ENCODE measurements around the gene ATRIP. TPM values are rescaled to one million over a fixed set of nuclear protein-coding genes. Genes with fewer than 3 reads are reported as not detected.
"Not testable (repeated sequence)": the region's sequence is repeated elsewhere in the genome, so short reads cannot be mapped to it uniquely, and the experiment has no call there.

ATRIP gene
- total and polyA plus RNA-seq, 9 donors: 3.9 to 11.4 (median 6.4) TPM

GRCh38 chr3:48477959-48478520, 31.5 kb downstream of the ATRIP start:
- Histone ChIP-seq H3K4me3 (no peak overlapping the region), H3K4me1 (ENCODE audit: insufficient read depth) (no peaks in the 10 kb centered on the region), H3K27me3 (no peaks in the 10 kb centered on the region), H3K9me3 (no peaks in the 10 kb centered on the region), H3K36me3 (no peaks in the 10 kb centered on the region), H3K27ac (no peak overlapping the region)
- intact Hi-C loops (cut with DNase I): no loop called here
- TF ChIP-seq CTCF (IDR thresholded peaks at IDR 0.05): no peak
- 80 to 85% (median 83%) methylated on average over 9 of the region's 9 CpGs for WGBS, 3 donors
- DNase-seq: no peak

DNA sequence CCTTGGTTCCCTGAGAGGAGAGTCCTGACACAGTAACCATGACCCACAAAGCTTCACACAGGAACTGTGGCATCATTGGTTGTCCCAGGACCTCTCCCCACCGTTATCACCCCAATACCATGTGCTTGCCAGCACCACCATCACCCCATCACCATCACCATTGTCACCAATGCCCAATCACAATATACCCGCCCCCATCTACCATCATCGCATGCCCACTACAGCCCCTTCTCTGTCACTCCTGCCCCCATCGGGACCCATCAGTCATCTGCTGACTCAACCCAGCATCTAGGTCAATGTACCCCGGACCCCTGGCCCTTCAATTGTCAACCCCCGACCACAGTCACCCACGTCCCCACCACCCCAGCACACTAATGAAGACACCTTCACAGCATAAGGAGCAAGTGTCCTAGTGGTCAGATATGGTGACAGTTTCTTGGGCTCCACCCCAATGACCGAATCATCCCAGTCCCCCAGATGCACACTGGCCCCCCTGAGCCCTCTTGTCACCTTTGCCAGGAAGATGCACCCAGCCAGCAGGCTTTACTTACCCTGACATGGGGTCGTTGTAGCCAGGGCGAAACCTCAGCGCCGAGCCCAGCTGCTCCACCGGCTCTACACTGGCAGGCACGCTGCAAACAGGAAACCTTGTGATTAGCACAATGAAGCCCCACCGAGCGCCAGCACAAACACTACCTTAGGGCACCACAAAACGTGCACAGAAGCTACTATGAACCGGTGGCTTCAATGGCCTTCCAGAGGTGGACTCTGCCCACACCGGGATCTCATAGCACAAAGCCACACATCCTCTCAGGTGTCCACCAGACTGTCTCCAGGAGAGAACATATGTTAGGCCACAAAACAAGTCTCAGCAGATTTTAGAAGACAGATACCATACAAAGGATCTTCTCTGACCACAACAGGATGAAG, 32.4 kb downstream of the ATRIP start:
- TF ChIP-seq CTCF (IDR thresholded peaks at IDR 0.05) (no peak), POLR2A (IDR thresholded peaks at IDR 0.05) (no peak), EP300 (IDR thresholded peaks at IDR 0.05) (no peak)
- Histone ChIP-seq H3K27ac (no peak overlapping the region), H3K27me3 (no peaks in the 10 kb centered on the region), H3K9me3 (no peaks in the 10 kb centered on the region), H3K4me3 (no peak overlapping the region), H3K4me1 (ENCODE audit: insufficient read depth) (no peaks in the 10 kb centered on the region), H3K36me3 (no peaks in the 10 kb centered on the region)
- no peak for DNase-seq
- 81 to 92% (median 85%) methylated on average over 19 of the region's 19 CpGs for WGBS, 3 donors
- intact Hi-C loops (cut with DNase I): no loop called here

GRCh38 chr3:48480891-48481290, 34.4 kb downstream of the ATRIP start:
- H3K27me3 ChIP-seq; H3K36me3 ChIP-seq; DNase-seq; H3K4me3 ChIP-seq; H3K27ac ChIP-seq; intact Hi-C loops (cut with DNase I); H3K4me1 ChIP-seq (ENCODE audit: insufficient read depth); H3K9me3 ChIP-seq: not testable (repeated sequence)
- WGBS, 3 donors: 96 to 97% (median 97%) methylated on average over 11 of the region's 11 CpGs

DNA sequence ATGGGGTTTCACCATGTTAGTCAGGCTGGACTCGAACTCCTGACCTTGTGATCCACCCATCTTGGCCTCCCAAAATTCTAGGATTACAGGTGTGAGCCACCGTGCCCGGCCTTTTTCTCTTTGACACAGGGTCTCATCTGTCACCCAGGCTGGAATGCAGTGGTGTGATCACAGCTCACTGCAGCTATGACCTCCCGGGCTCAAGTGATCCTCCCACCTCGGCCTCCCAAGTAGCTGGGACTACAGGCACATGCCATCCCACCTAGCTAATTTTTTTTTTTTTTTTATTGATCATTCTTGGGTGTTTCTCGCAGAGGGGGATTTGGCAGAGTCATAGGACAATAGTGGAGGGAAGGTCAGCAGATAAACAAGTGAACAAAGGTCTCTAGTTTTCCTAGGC, 36.3 kb downstream of the ATRIP start:
- H3K27me3 ChIP-seq; intact Hi-C loops (cut with DNase I); H3K9me3 ChIP-seq; H3K36me3 ChIP-seq; H3K4me3 ChIP-seq; DNase-seq; H3K27ac ChIP-seq; H3K4me1 ChIP-seq (ENCODE audit: insufficient read depth): not testable (repeated sequence)
- 91 to 93% (median 92%) methylated on average over 6 of the region's 6 CpGs for WGBS, 3 donors

- H3K36me3 ChIP-seq: no peaks in the 10 kb centered on the region
- no peak for TF ChIP-seq POLR2A (IDR thresholded peaks at IDR 0.05)
- DNase-seq: no peak
- no peaks in the 10 kb centered on the region for H3K9me3 ChIP-seq
- whole genome bisulfite sequencing, 3 donors: 73 to 78% (median 75%) methylated on average over 5 of the region's 5 CpGs
- no peaks in the 10 kb centered on the region for H3K27me3 ChIP-seq
- no peaks in the 10 kb centered on the region for H3K4me1 ChIP-seq (ENCODE audit: insufficient read depth)
- H3K4me3 ChIP-seq: no peak overlapping the region
- intact Hi-C loops (cut with DNase I): no loop called here
- no peak overlapping the region for H3K27ac ChIP-seq
Measured at GRCh38 chr3:48486952-48487351, 40.4 kb downstream of the ATRIP start.
